GM23338 (cell line): Measurements from ENCODE around the gene ARHGAP30. TPM values are rescaled to one million over a fixed set of nuclear protein-coding genes. Genes with fewer than 3 reads are reported as not detected.

ENCODE experiments used
- ATAC-seq: fragments of 200-7000 bp; cut with Tn5 transposase; 3 replicates; pipeline ENCODE4 v1.9.1; 2020
- DNase-seq: peaks from one replicate; pipeline ENCODE4 v3.0.0-alpha.2; 2015; ENCODE audit warnings: low spot score
- H2AFZ ChIP-seq: fragments of 200-600 bp; sonication (generic); 2 replicates; pipeline ENCODE4 v1.8.0; 2016; ENCODE audit warnings: antibody characterized with exemption, mild to moderate bottlenecking, moderate library complexity
- H3F3A ChIP-seq: fragments of 200-600 bp; sonication (generic); replicated peaks from 2 replicates; pipeline ENCODE4 v1.8.0; 2017; ENCODE audit warnings: antibody characterized with exemption, mixed run types, low read depth
- H3K27ac ChIP-seq: fragments of 200-600 bp; sonication (generic); 2 replicates; pipeline ENCODE4 v1.6.1; 2016; ENCODE audit warnings: low read depth
- H3K27me3 ChIP-seq: fragments of 200-600 bp; sonication (generic); 2 replicates; pipeline ENCODE4 v1.8.0; 2016; ENCODE audit warnings: mild to moderate bottlenecking, mixed run types, moderate library complexity; ENCODE audit not compliant: insufficient read depth
- H3K36me3 ChIP-seq: fragments of 200-600 bp; sonication (generic); 2 replicates; pipeline ENCODE4 v1.8.0; 2016; ENCODE audit warnings: mild to moderate bottlenecking; ENCODE audit not compliant: insufficient read depth
- H3K4me1 ChIP-seq: fragments of 200-600 bp; sonication (generic); 2 replicates; pipeline ENCODE4 v1.8.0; 2016; ENCODE audit warnings: mild to moderate bottlenecking, moderate library complexity; ENCODE audit not compliant: insufficient read depth
- H3K4me2 ChIP-seq: fragments of 200-600 bp; sonication (generic); 2 replicates; pipeline ENCODE4 v1.7.1; 2017; ENCODE audit warnings: mixed run types
- H3K4me3 ChIP-seq: fragments of 200-600 bp; sonication (generic); 2 replicates; pipeline ENCODE4 v1.6.1; 2016; ENCODE audit warnings: mixed run types
- H3K79me2 ChIP-seq: fragments of 200-600 bp; sonication (generic); replicated peaks from 2 replicates; pipeline ENCODE4 v1.8.0; 2017; ENCODE audit warnings: mild to moderate bottlenecking; ENCODE audit not compliant: insufficient read depth
- H3K9me2 ChIP-seq: fragments of 200-600 bp; sonication (generic); 2 replicates; pipeline ENCODE4 v1.8.0; 2017; ENCODE audit not compliant: insufficient read depth
- H4K20me1 ChIP-seq: fragments of 200-600 bp; sonication (generic); replicated peaks from 2 replicates; pipeline ENCODE4 v1.8.0; 2017; ENCODE audit warnings: mild to moderate bottlenecking; ENCODE audit not compliant: insufficient read depth
- H3K27ac Mint-ChIP-seq: 2 replicates; pipeline ENCODE4 v1.8.0; 2020; ENCODE audit warnings: inconsistent platforms, mild to moderate bottlenecking, moderate library complexity, mixed read lengths
- H3K27me3 Mint-ChIP-seq: 3 replicates; pipeline ENCODE4 v1.8.0; 2022; ENCODE audit warnings: low read depth, mild to moderate bottlenecking, moderate library complexity, mixed read lengths, inconsistent platforms; ENCODE audit not compliant: insufficient read depth, poor library complexity
- H3K36me3 Mint-ChIP-seq: 3 replicates; pipeline ENCODE4 v1.8.0; 2021; ENCODE audit warnings: low read depth, mild to moderate bottlenecking, inconsistent platforms, moderate library complexity, mixed read lengths
- H3K4me1 Mint-ChIP-seq: 3 replicates; pipeline ENCODE4 v1.8.0; 2020; ENCODE audit warnings: mild to moderate bottlenecking, inconsistent platforms, mixed read lengths
- H3K4me3 Mint-ChIP-seq: 3 replicates; pipeline ENCODE4 v1.8.0; 2021; ENCODE audit warnings: moderate library complexity, mild to moderate bottlenecking, inconsistent platforms, mixed read lengths
- H3K9me3 Mint-ChIP-seq: 3 replicates; pipeline ENCODE4 v1.8.0; 2020; ENCODE audit warnings: moderate library complexity, mild to moderate bottlenecking, inconsistent platforms, mixed read lengths
- ETS1 ChIP-seq: IDR thresholded peaks from 2 replicates; pipeline ENCODE4 v1.6.1; 2016; ENCODE audit warnings: antibody characterized with exemption
- EZH2 ChIP-seq: fragments of 200-600 bp; sonication (generic); IDR thresholded peaks from one replicate; pipeline ENCODE4 v1.8.0; 2017; ENCODE audit warnings: antibody characterized with exemption, mild to moderate bottlenecking, low read depth; ENCODE audit not compliant: unreplicated experiment
- EZH2phosphoT487 ChIP-seq: fragments of 200-600 bp; sonication (generic); IDR thresholded peaks from one replicate; pipeline ENCODE4 v1.8.1; 2018; ENCODE audit warnings: antibody characterized with exemption; ENCODE audit not compliant: unreplicated experiment
- JUNB ChIP-seq: IDR thresholded peaks from one replicate; pipeline ENCODE4 v1.6.1; 2016; ENCODE audit warnings: antibody characterized with exemption; ENCODE audit not compliant: unreplicated experiment
- NANOG ChIP-seq: IDR thresholded peaks from 2 replicates; pipeline ENCODE4 v1.6.1; 2016; ENCODE audit warnings: antibody characterized with exemption, borderline replicate concordance
- POLR2AphosphoS5 ChIP-seq: IDR thresholded peaks from 2 replicates; pipeline ENCODE4 v1.6.1; 2016; ENCODE audit warnings: antibody characterized with exemption, low read depth
- REST ChIP-seq: IDR thresholded peaks from one replicate; pipeline ENCODE4 v1.6.1; 2018; ENCODE audit warnings: antibody characterized with exemption; ENCODE audit not compliant: unreplicated experiment
- STAT1 ChIP-seq: IDR thresholded peaks from one replicate; pipeline ENCODE4 v1.6.1; 2016; ENCODE audit warnings: antibody characterized with exemption; ENCODE audit not compliant: unreplicated experiment
- ZNF114 ChIP-seq: fragments of 250-450 bp; sonication (Bioruptor Pico); IDR thresholded peaks from 2 replicates; pipeline ENCODE4 v1.5.0; 2020; ENCODE audit warnings: mild to moderate bottlenecking, moderate library complexity
- ZNF331 ChIP-seq: fragments of 250-450 bp; sonication (Bioruptor Pico); IDR thresholded peaks from 2 replicates; pipeline ENCODE4 v1.5.0; 2020; ENCODE audit warnings: low read depth, mild to moderate bottlenecking, moderate library complexity
- ZNF462 ChIP-seq: fragments of 250-450 bp; sonication (Bioruptor Pico); IDR thresholded peaks from 2 replicates; pipeline ENCODE4 v1.5.0; 2020; ENCODE audit warnings: mild to moderate bottlenecking, moderate library complexity
- polyA plus RNA-seq: library from polyadenylated mRNA; unstranded; fragments of >200 nt; fragmentation: Nextera tagmentation; extraction: Ambion mirVana; gene quantifications from 2 replicates; pipeline ENCODE4 v1.2.1, GENCODE V29; 2016
- total RNA-seq: library from RNA; depleted of rRNA; stranded (reverse); fragments of >200 nt; shearing (Covaris generic); gene quantifications from 2 replicates; pipeline ENCODE4 v1.2.3, GENCODE V29; 2014

Gene ARHGAP30
- total and polyA plus RNA-seq, 2 experiments from 2014 or later = 0.45 TPM; not detected in 1

- no peak for TF ChIP-seq ZNF331
- no peak for TF ChIP-seq POLR2AphosphoS5
- TF ChIP-seq EZH2phosphoT487 = no peak
- TF ChIP-seq STAT1 = no peak
- TF ChIP-seq EZH2 = no peak
- TF ChIP-seq ETS1 = no peak
- TF ChIP-seq JUNB = no peak
- TF ChIP-seq ZNF462 (CRISPR knock-in tag) = no peak
- TF ChIP-seq REST = no peak
- no peak for TF ChIP-seq NANOG
- TF ChIP-seq ZNF114 (CRISPR knock-in tag) = no peak
- H3K36me3 Mint-ChIP-seq = peaks cover 4% of the 10 kb centered on the region; the same call in 1 of the 3 replicates
- H3K4me2 ChIP-seq = no peak overlapping the region
Measured at GRCh38 chr1:161111527-161111926, 41.8 kb upstream of the ARHGAP30 start.

More at GRCh38 chr1:161111527-161111926, 41.8 kb upstream of the ARHGAP30 start:
- DNase-seq (no peak), ATAC-seq (no peak)
- H3K4me3 ChIP-seq = no peak overlapping the region
- H3K27me3 ChIP-seq = no peaks in the 10 kb centered on the region
- peaks cover 44% of the 10 kb centered on the region for H4K20me1 ChIP-seq
- no peaks in the 10 kb centered on the region for H3K9me2 ChIP-seq
- H3K27ac Mint-ChIP-seq = no peak overlapping the region
- H3K27me3 Mint-ChIP-seq = no peaks in the 10 kb centered on the region
- peaks cover 3% of the 10 kb centered on the region; the same call in 1 of the 3 replicates for H3K4me1 Mint-ChIP-seq
- H3F3A ChIP-seq = 0 out of 2 replicates have a peak, but pooled peaks cover 12% of the 10 kb centered on the region
- H2AFZ ChIP-seq = no peak overlapping the region
- no peaks in the 10 kb centered on the region for H3K9me3 Mint-ChIP-seq
- peaks cover 94% of the 10 kb centered on the region for H3K79me2 ChIP-seq
- no peak overlapping the region for H3K27ac ChIP-seq
- no peak overlapping the region for H3K4me3 Mint-ChIP-seq
- H3K4me1 ChIP-seq = peaks cover 5% of the 10 kb centered on the region; the same call in 1 of the 2 replicates
- H3K36me3 ChIP-seq = no peaks in the 10 kb centered on the region
